B cell (primary cell): ENCODE measurements around the gene CCN5. TPM values are rescaled to one million over a fixed set of nuclear protein-coding genes. Genes with fewer than 3 reads are reported as not detected.

Experiments
- ATAC-seq: fragments of 200-7000 bp; cut with Tn5 transposase; one replicate; pipeline ENCODE4 v1.10.0; 2021; ENCODE audit warnings: low read depth, mild to moderate bottlenecking, moderate number of reproducible peaks, moderate library complexity
- CTCF ChIA-PET: fragments of 350-600 bp; sonication (Branson Sonifier 250); formaldehyde crosslinking; loops from one replicate; lab custom pipeline; 2021; ENCODE audit warnings: antibody characterized with exemption, inconsistent platforms; lab: Charles Lee
- POLR2A ChIA-PET: fragments of 350-600 bp; sonication (Branson Sonifier 250); formaldehyde crosslinking; loops from one replicate; lab custom pipeline; 2021; ENCODE audit warnings: antibody characterized with exemption; lab: Charles Lee
- DNase-seq: peaks from one replicate; pipeline ENCODE4 v3.0.0; 2013
- H2AFZ ChIP-seq: 2 replicates; pipeline ENCODE4 v1.6.1; 2012; ENCODE audit warnings: mild to moderate bottlenecking, low read depth, low read length; ENCODE audit not compliant: insufficient read depth, poor library complexity, severe bottlenecking
- H3K27ac ChIP-seq, 2 donors: 1 replicate in 1 of 2; 2 replicates in 1 of 2; pipeline ENCODE4 v1.5.1; 2012 to 2013; ENCODE audit warnings: low read length in 2 of 2, mild to moderate bottlenecking in 2 of 2, moderate library complexity in 1 of 2
- H3K27me3 ChIP-seq, 4 experiments: fragments of 200-600 bp in 1 of 4; sonication (generic) in 1 of 4; replicated peaks in 1 of 4; 1 replicate in 2 of 4; 2 replicates in 2 of 4; pipeline versions ENCODE4 v1.6.1 to v1.7.0; 2013 to 2016; ENCODE audit warnings: low read length in 3 of 4, mild to moderate bottlenecking in 2 of 4, mixed read lengths in 1 of 4, moderate library complexity in 1 of 4; ENCODE audit not compliant: insufficient read depth in 4 of 4, control insufficient read depth in 3 of 4; ENCODE audit errors: control extremely low read depth in 1 of 4
- H3K36me3 ChIP-seq, 2 experiments: replicated peaks in 1 of 2; 1 replicate in 1 of 2; 2 replicates in 1 of 2; pipeline versions ENCODE4 v1.6.1 to v1.7.1; 2013; ENCODE audit warnings: low read length in 1 of 2; ENCODE audit not compliant: insufficient read depth in 2 of 2, control insufficient read depth in 1 of 2; ENCODE audit errors: control extremely low read depth in 1 of 2, extremely low read depth in 1 of 2
- H3K4me1 ChIP-seq, 2 donors: fragments of 200-600 bp in 1 of 2; sonication (generic) in 1 of 2; 1 replicate in 1 of 2; 2 replicates in 1 of 2; pipeline versions ENCODE4 v1.5.1 to v1.6.1; 2013 to 2017; ENCODE audit warnings: low read length in 2 of 2; ENCODE audit not compliant: control insufficient read depth in 2 of 2, insufficient read depth in 2 of 2
- H3K4me2 ChIP-seq: replicated peaks from 2 replicates; pipeline ENCODE3; 2012; ENCODE audit warnings: mild to moderate bottlenecking, low read depth, low read length; ENCODE audit not compliant: poor library complexity, severe bottlenecking
- H3K4me3 ChIP-seq, 5 experiments: fragments of 200-600 bp in 1 of 5; sonication (generic) in 1 of 5; 1 replicate in 3 of 5; 2 replicates in 2 of 5; pipeline versions ENCODE4 v1.5.1 to v1.7.0; 2011 to 2016; ENCODE audit warnings: low read length in 4 of 5, mild to moderate bottlenecking in 4 of 5, low read depth in 2 of 5, control low read depth in 1 of 5, moderate library complexity in 1 of 5; ENCODE audit not compliant: insufficient read depth in 1 of 5; ENCODE audit errors: control extremely low read depth in 1 of 5, extremely low read depth in 1 of 5
- H3K79me2 ChIP-seq: fragments of 200-600 bp; sonication (generic); one replicate; pipeline ENCODE4 v1.6.0; 2016; ENCODE audit warnings: low read length; ENCODE audit not compliant: control insufficient read depth, insufficient read depth
- H3K9ac ChIP-seq: fragments of 200-600 bp; sonication (generic); 2 replicates; pipeline ENCODE4 v1.6.1; 2017; ENCODE audit warnings: mild to moderate bottlenecking, low read length, moderate library complexity
- H3K9me3 ChIP-seq, 3 donors: one replicate each; pipeline versions ENCODE4 v1.6.1 to v1.7.1; 2013; ENCODE audit warnings: low read length in 2 of 3; ENCODE audit not compliant: control insufficient read depth in 2 of 3, insufficient read depth in 1 of 3; ENCODE audit errors: control extremely low read depth in 1 of 3
- H4K20me1 ChIP-seq: 2 replicates; pipeline ENCODE4 v1.6.0; 2012; ENCODE audit warnings: mild to moderate bottlenecking, low read length; ENCODE audit not compliant: insufficient read depth, control insufficient read depth, poor library complexity, severe bottlenecking
- H3K27ac Mint-ChIP-seq: one replicate; pipeline ENCODE4 v1.8.0; 2021; ENCODE audit warnings: mixed read lengths
- H3K27me3 Mint-ChIP-seq: one replicate; pipeline ENCODE4 v1.8.0; 2021; ENCODE audit warnings: mixed read lengths
- H3K4me1 Mint-ChIP-seq: one replicate; pipeline ENCODE4 v1.8.0; 2021; ENCODE audit warnings: mixed read lengths
- H3K4me3 Mint-ChIP-seq: one replicate; pipeline ENCODE4 v1.8.0; 2021; ENCODE audit warnings: mixed read lengths
- H3K9me3 Mint-ChIP-seq: one replicate; pipeline ENCODE4 v1.8.0; 2022; ENCODE audit warnings: mixed read lengths; ENCODE audit not compliant: insufficient read depth
- EZH2 ChIP-seq: IDR thresholded peaks from 2 replicates; pipeline ENCODE4 v1.6.1; 2012; ENCODE audit warnings: borderline replicate concordance, low read depth, mild to moderate bottlenecking, moderate library complexity, low read length; ENCODE audit not compliant: insufficient read depth, poor library complexity, severe bottlenecking
- WGBS: methylation state at CpG from one replicate; pipeline ENCODE4 v1.1.5; 2013; ENCODE audit warnings: missing lambda C conversion rate; ENCODE audit not compliant: insufficient coverage; 5-methylcytosine and 5-hydroxymethylcytosine counted together
- intact Hi-C: fragments of 100-400 bp; cut with micrococcal nuclease; formaldehyde crosslinking; loops from one replicate; pipeline ENCODE4 v1.10.0; 2022
- polyA plus RNA-seq: library from polyadenylated mRNA; depleted of rRNA; stranded (reverse); fragments of >200 nt; gene quantifications from 2 replicates; pipeline ENCODE4 v1.2.3, GENCODE V29; 2012
- total RNA-seq, 2 donors: library from RNA; stranded (reverse); fragments of 120-200 nt in 1 of 2; gene quantifications; 1 replicate in 1 of 2; 2 replicates in 1 of 2; pipeline versions ENCODE4 v1.2.3 to v1.2.4, GENCODE V29; 2013 to 2022
- TF ChIP-seq, protein P1 (sequence below): fragments of 200-600 bp; IDR thresholded peaks from one replicate; pipeline ENCODE4 v1.8.0; 2022; ENCODE audit warnings: antibody characterized with exemption, mild to moderate bottlenecking

Gene CCN5
- total and polyA plus RNA-seq, 2 donors (not counting 1 experiment from before 2014, with no cell fraction given) = not detected

GRCh38 chr20:44720997-44721784 lies 6.0 kb downstream of the CCN5 start:
- Histone ChIP-seq H2AFZ (no peak overlapping the region), H3K9ac (no peak overlapping the region), H4K20me1 (no peaks in the 10 kb centered on the region), H3K4me1 (no peaks in the 10 kb centered on the region), H3K9me3 (no peaks in the 10 kb centered on the region), H3K36me3 (no peaks in the 10 kb centered on the region), H3K4me3 (no peak overlapping the region), H3K27me3 (no peaks in the 10 kb centered on the region), H3K4me2 (no peak overlapping the region), H3K27ac (no peak overlapping the region), H3K79me2 (no peaks in the 10 kb centered on the region)
- no peak for DNase-seq
- TF ChIP-seq EZH2 = no peak
- TF ChIP-seq, protein P1, sequence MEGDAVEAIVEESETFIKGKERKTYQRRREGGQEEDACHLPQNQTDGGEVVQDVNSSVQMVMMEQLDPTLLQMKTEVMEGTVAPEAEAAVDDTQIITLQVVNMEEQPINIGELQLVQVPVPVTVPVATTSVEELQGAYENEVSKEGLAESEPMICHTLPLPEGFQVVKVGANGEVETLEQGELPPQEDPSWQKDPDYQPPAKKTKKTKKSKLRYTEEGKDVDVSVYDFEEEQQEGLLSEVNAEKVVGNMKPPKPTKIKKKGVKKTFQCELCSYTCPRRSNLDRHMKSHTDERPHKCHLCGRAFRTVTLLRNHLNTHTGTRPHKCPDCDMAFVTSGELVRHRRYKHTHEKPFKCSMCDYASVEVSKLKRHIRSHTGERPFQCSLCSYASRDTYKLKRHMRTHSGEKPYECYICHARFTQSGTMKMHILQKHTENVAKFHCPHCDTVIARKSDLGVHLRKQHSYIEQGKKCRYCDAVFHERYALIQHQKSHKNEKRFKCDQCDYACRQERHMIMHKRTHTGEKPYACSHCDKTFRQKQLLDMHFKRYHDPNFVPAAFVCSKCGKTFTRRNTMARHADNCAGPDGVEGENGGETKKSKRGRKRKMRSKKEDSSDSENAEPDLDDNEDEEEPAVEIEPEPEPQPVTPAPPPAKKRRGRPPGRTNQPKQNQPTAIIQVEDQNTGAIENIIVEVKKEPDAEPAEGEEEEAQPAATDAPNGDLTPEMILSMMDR = no peak
- intact Hi-C loops = no loop called here
- no peak overlapping the region for H3K27ac Mint-ChIP-seq
- H3K9me3 Mint-ChIP-seq = no peaks in the 10 kb centered on the region
- no peaks in the 10 kb centered on the region for H3K27me3 Mint-ChIP-seq
- 100% methylated on average over 1 of the region's 11 CpGs for WGBS
- no peak overlapping the region for H3K4me3 Mint-ChIP-seq
- H3K4me1 Mint-ChIP-seq = no peaks in the 10 kb centered on the region
- ChIA-PET CTCF (no interaction called here), POLR2A (interaction anchor here (0.6 kb wide), 1 partner anchor 35 kb away, joined by 3 read pairs; no protein-coding TSS in a partner anchor)
- no peak for ATAC-seq

DNA sequence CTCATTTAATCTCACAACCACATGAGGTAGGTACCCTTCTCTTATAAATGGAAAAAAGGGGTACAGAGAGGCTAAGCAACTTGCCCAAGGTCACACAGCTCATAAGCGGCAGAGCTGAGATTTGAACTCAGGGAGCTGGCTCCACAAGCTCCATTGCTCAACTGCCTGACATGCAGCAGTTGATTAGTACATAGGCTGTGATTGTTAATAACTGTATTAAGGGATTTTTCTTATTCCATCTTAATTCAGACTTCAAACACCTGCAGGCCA lies 6.6 kb downstream of the CCN5 start:
- no CpG with 5 or more reads among the region's 1 CpG for WGBS
- CTCF ChIA-PET = no interaction called here

More for the DNA sequence above, 6.6 kb downstream of the CCN5 start:
- Mint-ChIP-seq H3K27ac (no peak overlapping the region), H3K4me3 (no peak overlapping the region), H3K27me3 (no peaks in the 10 kb centered on the region), H3K9me3 (no peaks in the 10 kb centered on the region), H3K4me1 (no peaks in the 10 kb centered on the region)
- Histone ChIP-seq H3K27ac (no peak overlapping the region), H3K4me3 (no peak overlapping the region), H3K27me3 (no peaks in the 10 kb centered on the region), H3K4me2 (no peak overlapping the region), H3K79me2 (no peaks in the 10 kb centered on the region), H3K4me1 (no peaks in the 10 kb centered on the region), H2AFZ (no peak overlapping the region), H3K9ac (no peak overlapping the region), H3K9me3 (no peaks in the 10 kb centered on the region), H3K36me3 (no peaks in the 10 kb centered on the region), H4K20me1 (no peaks in the 10 kb centered on the region)
- ATAC-seq (no peak), DNase-seq (no peak)
- no peak for TF ChIP-seq EZH2
- TF ChIP-seq, protein P1 = no peak
- POLR2A ChIA-PET = no interaction called here
- intact Hi-C loops = no loop called here
